Measurements from ENCODE around the gene ACTL8.

- TF ChIP-seq, protein P1, sequence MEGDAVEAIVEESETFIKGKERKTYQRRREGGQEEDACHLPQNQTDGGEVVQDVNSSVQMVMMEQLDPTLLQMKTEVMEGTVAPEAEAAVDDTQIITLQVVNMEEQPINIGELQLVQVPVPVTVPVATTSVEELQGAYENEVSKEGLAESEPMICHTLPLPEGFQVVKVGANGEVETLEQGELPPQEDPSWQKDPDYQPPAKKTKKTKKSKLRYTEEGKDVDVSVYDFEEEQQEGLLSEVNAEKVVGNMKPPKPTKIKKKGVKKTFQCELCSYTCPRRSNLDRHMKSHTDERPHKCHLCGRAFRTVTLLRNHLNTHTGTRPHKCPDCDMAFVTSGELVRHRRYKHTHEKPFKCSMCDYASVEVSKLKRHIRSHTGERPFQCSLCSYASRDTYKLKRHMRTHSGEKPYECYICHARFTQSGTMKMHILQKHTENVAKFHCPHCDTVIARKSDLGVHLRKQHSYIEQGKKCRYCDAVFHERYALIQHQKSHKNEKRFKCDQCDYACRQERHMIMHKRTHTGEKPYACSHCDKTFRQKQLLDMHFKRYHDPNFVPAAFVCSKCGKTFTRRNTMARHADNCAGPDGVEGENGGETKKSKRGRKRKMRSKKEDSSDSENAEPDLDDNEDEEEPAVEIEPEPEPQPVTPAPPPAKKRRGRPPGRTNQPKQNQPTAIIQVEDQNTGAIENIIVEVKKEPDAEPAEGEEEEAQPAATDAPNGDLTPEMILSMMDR (IDR thresholded peaks at IDR 0.05; ENCODE audit: low read depth, low read length) = no peak
- no peak for TF ChIP-seq EZH2phosphoT487 (IDR thresholded peaks at IDR 0.05; ENCODE audit: low read depth)
Observed at GRCh38 chr1:17743008-17743647, 12.0 kb upstream of the ACTL8 start.
